ENCODE results near the gene ARHGAP8. TPM values are rescaled to one million over a fixed set of nuclear protein-coding genes. Genes with fewer than 3 reads are reported as not detected.

The ARHGAP8 gene
- total and polyA plus RNA-seq, 2 donors (not counting 3 experiments of a cell fraction or from before 2014, with no cell fraction given): not detected

- Histone ChIP-seq H3K9me3 (replicated peaks; ENCODE audit: control insufficient read depth, insufficient read depth, low read length) (no peaks in the 10 kb centered on the region), H2AFZ (ENCODE audit: low read depth, low read length) (no peak overlapping the region), H3K4me2 (ENCODE audit: insufficient read depth, low read length) (no peak overlapping the region), H4K20me1 (replicated peaks; ENCODE audit: control insufficient read depth, extremely low read depth, insufficient read depth, low read length) (no peaks in the 10 kb centered on the region), H3K9me1 (replicated peaks; ENCODE audit: control insufficient read depth, extremely low read depth, insufficient read depth, low read length) (no peaks in the 10 kb centered on the region), H3K4me3 (replicated peaks in 1 of 3; ENCODE audit: insufficient read depth in 1 of 3, low read depth in 1 of 3, low read length in 3 of 3) (no peak overlapping the region), H3K36me3 (ENCODE audit: control insufficient read depth in 2 of 2, extremely low read depth in 1 of 2, insufficient read depth in 2 of 2, low read length in 2 of 2) (no peaks in the 10 kb centered on the region), H3K27ac (ENCODE audit: insufficient read depth, low read depth, low read length) (no peak overlapping the region), H3K9ac (replicated peaks; ENCODE audit: extremely low read depth, insufficient read depth, low read length) (no peak overlapping the region), H3K4me1 (ENCODE audit: control insufficient read depth, extremely low read depth, insufficient read depth, low read length) (no peaks in the 10 kb centered on the region), H3K27me3 (ENCODE audit: control insufficient read depth in 2 of 2, insufficient read depth in 2 of 2, low read length in 2 of 2) (no peaks in the 10 kb centered on the region), H3K79me2 (ENCODE audit: control insufficient read depth, insufficient read depth, low read length) (no peaks in the 10 kb centered on the region)
- dilution Hi-C loops (cut with MboI; ENCODE audit: extremely low pct_ligation_motif_present, low sequenced_read_pairs) (no loop called here), intact Hi-C loops (cut with micrococcal nuclease) (no loop called here)
- no TSS peak for BruUV-seq (replicated peaks)
- TF ChIP-seq CTCF (IDR thresholded peaks at IDR 0.05; ENCODE audit: extremely low read depth in 1 of 2, insufficient read depth in 1 of 2, low read depth in 1 of 2, low read length in 2 of 2): no peak
- TF ChIP-seq FOS (IDR thresholded peaks at IDR 0.05; ENCODE audit: borderline replicate concordance, insufficient read depth, low read length): no peak
- TF ChIP-seq POLR2A (IDR thresholded peaks at IDR 0.05; ENCODE audit: low read depth, low read length): no peak
- no peak for TF ChIP-seq GATA2 (IDR thresholded peaks at IDR 0.05; ENCODE audit: insufficient read depth, insufficient read length, low read depth, low read length)
- TF ChIP-seq MAX (IDR thresholded peaks at IDR 0.05; ENCODE audit: insufficient read depth, insufficient read length): no peak
- no peak for TF ChIP-seq EZH2 (IDR thresholded peaks at IDR 0.05; ENCODE audit: borderline replicate concordance, low read depth, low read length, severe bottlenecking)
- TF ChIP-seq POLR2AphosphoS5 (IDR thresholded peaks at IDR 0.05; ENCODE audit: insufficient read depth, low read depth, low read length): no peak
- TF ChIP-seq MYC (IDR thresholded peaks at IDR 0.05; ENCODE audit: low read depth, low read length): no peak
- no peak for TF ChIP-seq JUN (IDR thresholded peaks at IDR 0.05; ENCODE audit: borderline replicate concordance, insufficient read depth, insufficient read length, low read depth)
- ChIA-PET POLR2A (no interaction called here), CTCF (no interaction called here)
- no peak for FAIRE-seq
- DNase-seq (ENCODE audit: low read depth, low spot score): no peak
Measured at GRCh38 chr22:44838316-44839016, 86.1 kb downstream of the ARHGAP8 start.
